Stomach (tissue), 4 donors: ENCODE measurements around the gene PRODH.

Experiments
- CTCF ChIP-seq, 7 experiments: fragments of 450-650 bp in 4 of 7; fragments of 200-600 bp in 3 of 7; sonication (generic) in 3 of 7; IDR thresholded peaks; one replicate each; pipeline ENCODE4 v1.5.1; 2016 to 2019; ENCODE audit warnings: antibody characterized with exemption in 7 of 7, control low read depth in 2 of 7, mild to moderate bottlenecking in 1 of 7
- EP300 ChIP-seq: sonication (generic); formaldehyde crosslinking; IDR thresholded peaks from one replicate; pipeline ENCODE4 v1.6.1; 2017; ENCODE audit warnings: antibody characterized with exemption

GRCh38 chr22:18983120-18983651, 47.1 kb upstream of the PRODH start:
- TF ChIP-seq EP300 (no peak), CTCF (IDR thresholded peaks at IDR 0.05) (no peak)
